GM23248 (cell line): ENCODE data around the gene URGCP. TPM values are rescaled to one million over a fixed set of nuclear protein-coding genes. Genes with fewer than 3 reads are reported as not detected.

Source experiments
- DNase-seq: peaks from one replicate; pipeline ENCODE4 v3.0.0-alpha.2; 2015
- H2AFZ ChIP-seq: fragments of 200-600 bp; sonication (generic); 2 replicates; pipeline ENCODE4 v1.6.1; 2016; ENCODE audit warnings: antibody characterized with exemption
- H3F3A ChIP-seq: fragments of 200-600 bp; sonication (generic); 2 replicates; pipeline ENCODE4 v1.6.1; 2016; ENCODE audit warnings: mild to moderate bottlenecking, antibody characterized with exemption, mixed run types; ENCODE audit not compliant: insufficient read depth
- H3K27ac ChIP-seq: fragments of 200-600 bp; sonication (generic); 2 replicates; pipeline ENCODE4 v1.5.1; 2016; ENCODE audit warnings: mild to moderate bottlenecking
- H3K27me3 ChIP-seq: fragments of 200-600 bp; sonication (generic); replicated peaks from 2 replicates; pipeline ENCODE4 v1.6.1; 2016; ENCODE audit warnings: mild to moderate bottlenecking; ENCODE audit not compliant: insufficient read depth
- H3K36me3 ChIP-seq: fragments of 200-600 bp; sonication (generic); 2 replicates; pipeline ENCODE4 v1.6.1; 2016; ENCODE audit warnings: low read depth, mild to moderate bottlenecking
- H3K4me1 ChIP-seq: fragments of 200-600 bp; sonication (generic); 2 replicates; pipeline ENCODE4 v1.6.1; 2016; ENCODE audit warnings: mild to moderate bottlenecking; ENCODE audit not compliant: insufficient read depth
- H3K4me2 ChIP-seq: fragments of 200-600 bp; sonication (generic); one replicate; pipeline ENCODE4 v1.6.1; 2016; ENCODE audit warnings: mild to moderate bottlenecking; ENCODE audit not compliant: unreplicated experiment
- H3K4me3 ChIP-seq: fragments of 200-600 bp; sonication (generic); 2 replicates; pipeline ENCODE4 v1.5.1; 2016; ENCODE audit warnings: mild to moderate bottlenecking
- H3K79me2 ChIP-seq: fragments of 200-600 bp; sonication (generic); 2 replicates; pipeline ENCODE4 v1.6.1; 2016; ENCODE audit warnings: mild to moderate bottlenecking; ENCODE audit not compliant: insufficient read depth
- H3K9ac ChIP-seq: fragments of 200-600 bp; sonication (generic); 2 replicates; pipeline ENCODE4 v1.6.1; 2016; ENCODE audit warnings: mild to moderate bottlenecking
- H3K9me2 ChIP-seq: fragments of 200-600 bp; sonication (generic); 2 replicates; pipeline ENCODE4 v1.6.1; 2016; ENCODE audit warnings: mixed run types, mild to moderate bottlenecking, moderate library complexity; ENCODE audit not compliant: insufficient read depth
- H3K9me3 ChIP-seq: fragments of 200-600 bp; sonication (generic); one replicate; pipeline ENCODE4 v1.6.1; 2017; ENCODE audit warnings: low read depth
- H4K20me1 ChIP-seq: fragments of 200-600 bp; sonication (generic); 2 replicates; pipeline ENCODE4 v1.6.0; 2016; ENCODE audit not compliant: insufficient read depth
- EZH2 ChIP-seq: fragments of 200-600 bp; sonication (generic); IDR thresholded peaks from 2 replicates; pipeline ENCODE4 v1.6.1; 2018; ENCODE audit warnings: antibody characterized with exemption, mild to moderate bottlenecking; ENCODE audit not compliant: insufficient read depth, poor library complexity, severe bottlenecking
- EZH2phosphoT487 ChIP-seq: fragments of 200-600 bp; sonication (generic); IDR thresholded peaks from 2 replicates; pipeline ENCODE4 v1.6.1; 2018; ENCODE audit warnings: antibody characterized with exemption, moderate library complexity, mild to moderate bottlenecking, low read depth; ENCODE audit not compliant: insufficient read depth
- WGBS, 2 experiments: methylation state at CpG; one replicate each; pipeline ENCODE4 v1.1.6; 2015 to 2017; ENCODE audit warnings: low lambda C conversion rate in 2 of 2, low coverage in 1 of 2; ENCODE audit errors: missing lambda C conversion rate in 2 of 2; 5-methylcytosine and 5-hydroxymethylcytosine counted together
- in situ Hi-C: fragments of 300-500 bp; cut with MboI; formaldehyde crosslinking; loops from 2 replicates; pipeline ENCODE4 v1.15.0; 2020
- polyA plus RNA-seq: library from polyadenylated mRNA; unstranded; fragments of >200 nt; fragmentation: Nextera tagmentation; extraction: Ambion mirVana; gene quantifications from 2 replicates; pipeline ENCODE4 v1.2.1, GENCODE V29; 2016
- total RNA-seq: library from RNA; depleted of rRNA; stranded (reverse); fragments of >200 nt; shearing (Covaris generic); gene quantifications from 2 replicates; pipeline ENCODE4 v1.2.3, GENCODE V29; 2014

Gene URGCP
- total and polyA plus RNA-seq, 2 experiments from 2014 or later = 26.5 to 29.6 TPM

GRCh38 chr7:43922726-43923125 is 16.3 kb upstream of the URGCP start:
- in situ Hi-C loops = no loop called here

GRCh38 chr7:43921423-43921822 is 15.0 kb upstream of the URGCP start:
- WGBS, 2 experiments = 54 to 55% methylated on average over 2 of the region's 2 CpGs
- H3K79me2 ChIP-seq = 0 out of 2 replicates have a peak, but pooled peaks cover 3% of the 10 kb centered on the region
- no peak overlapping the region for H3K9ac ChIP-seq
- H3K9me3 ChIP-seq = no peaks in the 10 kb centered on the region
- H3K4me1 ChIP-seq = peaks cover 7% of the 10 kb centered on the region; the same call in 1 of the 2 replicates
- 0 out of 2 replicates have a peak, but pooled peaks cover 5% of the 10 kb centered on the region for H3F3A ChIP-seq
- H3K9me2 ChIP-seq = no peaks in the 10 kb centered on the region
- in situ Hi-C loops = no loop called here
- no peak overlapping the region for H3K4me2 ChIP-seq
- H3K27ac ChIP-seq = no peak overlapping the region
- no peak for DNase-seq
- no peaks in the 10 kb centered on the region for H3K36me3 ChIP-seq
- no peak overlapping the region for H2AFZ ChIP-seq
- TF ChIP-seq EZH2 (no peak), EZH2phosphoT487 (no peak)
- H3K4me3 ChIP-seq = no peak overlapping the region
- no peaks in the 10 kb centered on the region for H4K20me1 ChIP-seq
- no peaks in the 10 kb centered on the region for H3K27me3 ChIP-seq

More at GRCh38 chr7:43922726-43923125, 16.3 kb upstream of the URGCP start:
- H3F3A ChIP-seq = 0 out of 2 replicates have a peak, but pooled peaks cover 5% of the 10 kb centered on the region
- no peak overlapping the region for H3K9ac ChIP-seq
- no peaks in the 10 kb centered on the region for H3K9me2 ChIP-seq
- H3K9me3 ChIP-seq = no peaks in the 10 kb centered on the region
- H3K27ac ChIP-seq = no peak overlapping the region
- no peak overlapping the region for H3K4me2 ChIP-seq
- H3K4me3 ChIP-seq = no peak overlapping the region
- TF ChIP-seq EZH2phosphoT487 = no peak
- H3K36me3 ChIP-seq = no peaks in the 10 kb centered on the region
- DNase-seq = no peak
- WGBS, 2 experiments = 94 to 100% methylated on average over 3 to 4 of the region's 4 CpGs
- peaks cover 7% of the 10 kb centered on the region; the same call in 1 of the 2 replicates for H3K4me1 ChIP-seq
- no peak overlapping the region for H2AFZ ChIP-seq
- H3K79me2 ChIP-seq = 0 out of 2 replicates have a peak, but pooled peaks cover 3% of the 10 kb centered on the region
- no peaks in the 10 kb centered on the region for H4K20me1 ChIP-seq
- H3K27me3 ChIP-seq = no peaks in the 10 kb centered on the region

- DNase-seq = no peak
- in situ Hi-C loops = no loop called here
- H3F3A ChIP-seq = no peaks in the 10 kb centered on the region
- H3K27me3 ChIP-seq = no peaks in the 10 kb centered on the region
- no peak overlapping the region for H3K4me3 ChIP-seq
- H3K4me1 ChIP-seq = no peaks in the 10 kb centered on the region
- H3K9ac ChIP-seq = no peak overlapping the region
- no peaks in the 10 kb centered on the region for H3K79me2 ChIP-seq
- no peak overlapping the region for H2AFZ ChIP-seq
- H3K4me2 ChIP-seq = no peak overlapping the region
- H3K36me3 ChIP-seq = no peaks in the 10 kb centered on the region
- no peaks in the 10 kb centered on the region for H3K9me3 ChIP-seq
- TF ChIP-seq EZH2phosphoT487 (no peak), EZH2 (no peak)
- WGBS, 2 experiments = 91% methylated on average over 5 of the region's 5 CpGs
- H3K9me2 ChIP-seq = no peaks in the 10 kb centered on the region
- H3K27ac ChIP-seq = no peak overlapping the region
- H4K20me1 ChIP-seq = no peaks in the 10 kb centered on the region
Observed at GRCh38 chr7:43915907-43916306, 9.5 kb upstream of the URGCP start.

GRCh38 chr7:43914795-43915194 is 8.4 kb upstream of the URGCP start:
- Histone ChIP-seq H3K79me2 (no peaks in the 10 kb centered on the region), H3F3A (no peaks in the 10 kb centered on the region), H3K27ac (no peak overlapping the region), H3K9me3 (no peaks in the 10 kb centered on the region), H4K20me1 (no peaks in the 10 kb centered on the region), H3K9me2 (no peaks in the 10 kb centered on the region), H3K9ac (no peak overlapping the region), H3K4me3 (no peak overlapping the region), H3K4me1 (no peaks in the 10 kb centered on the region), H3K36me3 (no peaks in the 10 kb centered on the region), H3K27me3 (no peaks in the 10 kb centered on the region), H2AFZ (no peak overlapping the region), H3K4me2 (no peak overlapping the region)
- in situ Hi-C loops = no loop called here
- no peak for TF ChIP-seq EZH2
- TF ChIP-seq EZH2phosphoT487 = no peak
- DNase-seq = no peak
- 84 to 87% methylated on average over 5 of the region's 5 CpGs for WGBS, 2 experiments

GRCh38 chr7:43905956-43906330 is 453 bp downstream of the URGCP start:
- Histone ChIP-seq H4K20me1 (no peaks in the 10 kb centered on the region), H3K27ac (peak overlapping the region; percentile 85), H3K4me3 (peak overlapping the region; percentile 79), H2AFZ (peak overlapping the region; percentile 80), H3F3A (peaks cover 17% of the 10 kb centered on the region), H3K27me3 (no peaks in the 10 kb centered on the region), H3K9ac (peak overlapping the region; percentile 94), H3K36me3 (no peaks in the 10 kb centered on the region), H3K79me2 (peaks cover 59% of the 10 kb centered on the region), H3K9me3 (no peaks in the 10 kb centered on the region), H3K4me2 (peak overlapping the region; percentile 85), H3K4me1 (peaks cover 20% of the 10 kb centered on the region), H3K9me2 (no peaks in the 10 kb centered on the region)
- no peak for TF ChIP-seq EZH2
- no peak for TF ChIP-seq EZH2phosphoT487
- in situ Hi-C loops = no loop called here
- 2% methylated on average over 22 to 28 of the region's 43 CpGs for whole genome bisulfite sequencing, 2 experiments
- peak; percentile 59 for DNase-seq
